Measurements from ENCODE around the gene SHROOM3.

GRCh38 chr4:76616526-76616925 lies 181.5 kb downstream of the SHROOM3 start:
- no peak for TF ChIP-seq CTCF (IDR thresholded peaks at IDR 0.05)
- no peak for TF ChIP-seq POLR2A (IDR thresholded peaks at IDR 0.05)

Measured in body of pancreas (tissue), 4 donors.